NCI-H146 treated with DMSO at 0.1 percent for 48 hours (cell line): Measurements from ENCODE around the gene EXOC7.
"Not testable (repeated sequence)": the region's sequence is repeated elsewhere in the genome, so short reads cannot be mapped to it uniquely, and the experiment has no call there.

Source experiments
- DNase-seq: peaks from one replicate; lab custom pipeline; 2025; ENCODE audit not compliant: unreplicated experiment; lab: John Stamatoyannopoulos, UW

Gene EXOC7

DNA sequence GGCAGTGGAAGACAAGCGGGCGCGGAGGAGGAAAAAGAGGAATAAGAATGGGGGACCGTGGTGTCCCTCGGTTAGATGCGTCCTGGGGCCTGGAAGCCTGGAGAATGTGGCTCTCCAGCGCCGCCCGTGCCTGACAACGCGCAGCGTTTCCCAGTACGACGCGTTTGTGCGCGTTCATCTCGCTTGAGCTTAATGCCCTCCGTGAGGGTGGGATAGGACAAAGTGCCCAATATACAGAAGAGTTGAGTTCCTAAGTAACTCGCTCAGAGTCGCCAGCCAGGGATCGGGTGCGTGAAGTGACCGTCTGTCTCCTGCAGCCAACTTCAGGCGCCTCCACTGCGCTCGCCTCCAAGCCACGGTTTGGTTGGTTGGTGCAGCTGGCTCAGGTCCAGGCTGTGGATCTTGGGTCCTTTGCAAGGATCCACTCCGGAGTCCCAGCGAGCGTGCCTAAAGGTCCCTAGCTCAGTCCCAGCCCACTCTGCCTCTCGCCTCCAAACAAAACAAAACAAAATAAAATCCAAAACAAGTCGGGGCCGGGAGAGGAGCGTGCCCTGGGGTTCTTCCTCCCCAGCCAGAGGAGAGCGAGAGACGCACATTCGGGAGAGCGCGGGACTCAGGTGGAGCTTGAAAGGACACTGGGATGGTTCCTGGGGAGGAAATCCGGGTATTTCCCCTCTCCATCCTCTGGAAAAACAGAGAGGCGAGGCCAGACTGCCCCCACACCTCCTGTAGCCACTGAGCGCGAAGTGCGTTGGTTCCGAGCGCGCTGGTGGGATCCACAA lies 28.0 kb downstream of the EXOC7 start:
- peak; percentile 12 for DNase-seq

DNA sequence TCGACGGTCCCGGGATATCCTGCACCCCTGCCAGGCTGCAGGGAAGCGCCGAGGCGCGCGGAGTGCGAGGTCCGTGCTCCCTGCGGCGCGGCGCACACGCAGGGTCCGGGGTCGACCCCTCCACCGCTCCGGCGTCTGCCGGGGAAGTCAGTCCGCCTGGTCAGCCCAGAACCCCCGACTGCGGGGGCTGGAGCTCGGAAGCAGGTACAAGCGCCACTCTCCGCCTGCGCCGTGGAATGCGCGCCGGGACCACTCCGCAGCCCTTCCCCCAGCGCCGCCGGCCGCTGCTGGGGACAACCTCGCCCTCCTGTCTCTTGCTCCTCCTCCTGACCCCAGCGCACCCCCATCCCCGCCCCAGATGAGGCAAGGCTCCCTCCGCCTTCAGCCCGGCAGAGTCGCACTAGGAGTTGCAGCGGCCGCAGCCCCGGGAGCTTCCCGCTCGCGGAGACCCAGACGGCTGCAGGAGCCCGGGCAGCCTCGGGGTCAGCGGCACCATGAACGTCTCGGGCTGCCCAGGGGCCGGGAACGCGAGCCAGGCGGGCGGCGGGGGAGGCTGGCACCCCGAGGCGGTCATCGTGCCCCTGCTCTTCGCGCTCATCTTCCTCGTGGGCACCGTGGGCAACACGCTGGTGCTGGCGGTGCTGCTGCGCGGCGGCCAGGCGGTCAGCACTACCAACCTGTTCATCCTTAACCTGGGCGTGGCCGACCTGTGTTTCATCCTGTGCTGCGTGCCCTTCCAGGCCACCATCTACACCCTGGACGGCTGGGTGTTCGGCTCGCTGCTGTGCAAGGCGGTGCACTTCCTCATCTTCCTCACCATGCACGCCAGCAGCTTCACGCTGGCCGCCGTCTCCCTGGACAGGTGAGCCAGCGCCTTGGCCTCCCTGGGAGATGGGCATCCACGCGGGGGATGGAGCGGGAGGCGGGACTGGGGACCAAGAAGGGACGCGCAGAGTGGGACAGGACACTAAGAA lies 28.9 kb downstream of the EXOC7 start, which contains the start of gene GALR2:
Gene GALR2 (plus strand): TSS at position 392 of the 974 bp plus-strand sequence. CDS start 103 bp downstream, at position 495.
- peak; percentile 1 for DNase-seq

GRCh38 chr17:76072148-76072858 lies 31.3 kb downstream of the EXOC7 start, which contains the start of gene SRP68:
Gene SRP68, minus strand, starts transcription at chr17:76072517. Its CDS starts 26 bp downstream, at chr17:76072491.
- DNase-seq = peak; percentile 83

- no peak for DNase-seq
These were observed 31.9 kb downstream of the EXOC7 start for GRCh38 chr17:76071531-76072147.

GRCh38 chr17:76065775-76066174 lies 37.8 kb downstream of the EXOC7 start:
- DNase-seq = no peak

GRCh38 chr17:76063875-76064546 lies 39.6 kb downstream of the EXOC7 start:
- no peak for DNase-seq

DNA sequence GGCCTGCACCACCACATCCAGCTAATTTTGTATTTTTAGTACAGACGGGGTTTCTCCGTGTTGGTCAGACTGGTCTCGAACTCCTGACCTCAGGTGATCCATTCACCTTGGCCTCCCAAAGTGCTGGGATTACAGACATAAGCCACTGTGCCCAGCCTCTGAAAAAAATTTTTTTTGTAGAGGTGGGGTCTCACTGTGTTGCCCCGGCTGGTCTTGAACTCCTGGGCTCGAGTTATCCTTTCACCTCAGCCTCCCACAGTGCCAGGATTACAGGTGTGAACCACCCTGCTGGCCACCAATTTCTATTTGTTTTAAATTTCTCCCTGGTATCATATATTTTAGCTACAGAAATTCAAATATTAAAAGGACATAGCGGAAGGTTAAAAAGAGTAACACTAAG lies 45.3 kb downstream of the EXOC7 start:
- DNase-seq = not testable (repeated sequence)

GRCh38 chr17:76056882-76057281 lies 46.7 kb downstream of the EXOC7 start:
- no peak for DNase-seq

GRCh38 chr17:76054112-76054476 lies 49.5 kb downstream of the EXOC7 start:
- no peak for DNase-seq

- no peak for DNase-seq
These were observed 50.1 kb downstream of the EXOC7 start for GRCh38 chr17:76053246-76054111.

DNA sequence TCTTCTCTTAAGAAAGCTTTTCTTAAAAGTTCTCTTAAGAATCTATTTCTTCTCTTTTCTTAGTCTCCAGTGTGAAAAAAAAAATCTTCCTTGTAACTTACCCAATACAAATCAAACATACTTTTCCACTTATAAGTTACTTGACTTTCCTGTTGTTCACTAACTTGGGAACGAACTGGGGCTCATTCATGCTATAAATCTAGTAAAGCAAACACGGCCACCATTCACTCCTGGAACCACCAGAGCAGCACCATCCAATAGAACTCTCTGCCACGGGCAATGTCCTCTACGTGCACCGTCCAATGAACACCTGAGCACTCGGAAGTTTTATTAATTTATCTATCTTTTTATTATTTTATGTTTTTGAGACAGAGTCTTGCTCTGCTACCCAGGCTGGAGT lies 52.0 kb downstream of the EXOC7 start:
- no peak for DNase-seq

DNA sequence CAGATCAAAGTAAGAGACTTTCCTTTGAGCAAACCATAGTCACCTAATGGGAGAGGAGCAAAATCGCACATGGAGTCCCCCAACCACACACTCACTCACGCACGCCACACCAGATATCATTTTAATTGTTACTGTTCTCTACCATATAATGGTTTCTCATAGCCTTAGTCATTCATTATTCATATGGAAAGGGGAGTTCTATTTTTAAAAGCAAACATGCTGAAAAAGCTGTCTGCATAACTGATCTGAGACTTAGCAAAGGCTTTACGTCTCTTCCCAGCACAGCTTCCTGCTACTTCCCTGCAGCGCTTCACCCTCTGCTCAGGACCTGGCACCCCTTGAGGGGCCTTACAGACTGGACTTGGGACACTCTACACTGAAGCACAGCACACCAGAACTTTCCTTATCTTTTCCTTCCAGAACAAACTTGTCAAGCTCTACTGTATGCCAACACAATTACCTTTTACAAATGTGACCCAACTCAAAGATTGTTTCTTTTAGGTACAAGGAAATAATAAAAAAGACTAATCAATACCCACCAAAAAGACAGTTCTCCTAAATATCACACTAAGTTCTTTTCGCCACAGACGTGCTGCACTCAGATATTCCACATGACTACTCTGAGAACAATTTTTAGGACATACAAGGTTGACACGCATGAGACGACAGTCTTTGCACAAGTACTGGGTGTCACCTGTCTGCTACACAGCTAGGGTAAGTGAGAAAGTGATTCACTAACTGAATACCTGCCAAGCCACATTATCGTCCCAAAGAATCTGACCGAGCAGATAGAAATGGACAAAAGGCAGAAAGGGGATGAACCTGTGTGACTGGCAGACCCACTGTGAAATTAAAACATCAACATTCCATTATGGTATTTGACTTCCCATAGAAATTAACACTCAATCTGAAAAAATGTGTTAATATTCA lies 52.8 kb downstream of the EXOC7 start:
- no peak for DNase-seq

GRCh38 chr17:76049836-76050537 lies 53.6 kb downstream of the EXOC7 start:
- no peak for DNase-seq

DNA sequence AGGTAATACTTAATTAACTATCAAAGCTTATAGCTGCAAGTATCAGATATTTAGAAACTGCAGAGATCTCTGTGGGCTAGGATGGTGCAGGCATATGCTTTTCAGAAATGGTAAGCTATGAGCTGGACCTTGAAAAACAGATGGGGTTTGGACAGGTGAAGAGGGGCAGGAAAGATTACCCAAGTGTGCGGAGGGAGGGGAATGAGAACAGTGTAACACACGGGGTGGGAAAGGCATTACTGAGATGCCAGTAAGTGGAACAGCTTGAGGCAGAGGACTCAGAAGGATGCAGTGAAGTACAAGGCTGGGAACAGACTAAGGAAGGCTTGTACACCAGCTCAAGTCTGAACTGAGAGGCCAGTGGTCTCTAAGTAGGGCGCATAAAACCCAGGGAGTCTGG lies 54.3 kb downstream of the EXOC7 start:
- DNase-seq = no peak

- no peak for DNase-seq
These were observed 54.9 kb downstream of the EXOC7 start for GRCh38 chr17:76048711-76049110.

- DNase-seq = no peak
These were observed 55.5 kb downstream of the EXOC7 start for GRCh38 chr17:76048025-76048605.

DNA sequence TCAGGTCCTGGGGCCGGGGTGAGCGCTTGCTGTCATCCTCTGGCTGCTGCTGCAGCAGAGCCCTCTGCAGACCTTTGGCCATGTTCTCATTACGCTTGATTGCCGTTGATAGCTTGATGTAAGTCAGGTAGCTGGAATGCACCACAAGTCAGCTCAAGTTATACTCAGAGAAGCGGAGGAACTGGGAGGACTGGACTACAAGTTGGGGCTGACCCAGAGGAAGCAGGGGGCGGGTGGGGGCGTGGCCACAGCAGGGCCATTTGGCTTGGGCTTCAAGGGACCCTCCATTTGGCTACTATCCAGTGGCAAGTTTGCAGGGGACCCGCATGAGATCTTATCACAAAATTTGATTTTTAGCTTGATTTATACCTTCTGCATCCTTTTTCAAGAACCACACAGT lies 57.5 kb downstream of the EXOC7 start:
- no peak for DNase-seq
